Measurements from ENCODE around the gene SLC35F1. TPM values are rescaled to one million over a fixed set of nuclear protein-coding genes. Genes with fewer than 3 reads are reported as not detected.

The SLC35F1 gene
- total and polyA plus RNA-seq, 3 donors from 2014 or later = 1.4 to 1.8 (median 1.6) TPM

GRCh38 chr6:118304321-118304720 is 397.3 kb downstream of the SLC35F1 start:
- DNase-seq = no peak
- Histone ChIP-seq H3K27ac (no peak overlapping the region), H3K36me3 (ENCODE audit: low read depth, missing control alignments) (no peaks in the 10 kb centered on the region), H3K9me3 (no peaks in the 10 kb centered on the region), H3K4me3 (no peak overlapping the region), H3K4me1 (peaks cover 21% of the 10 kb centered on the region), H3K27me3 (no peaks in the 10 kb centered on the region)
- no peak for TF ChIP-seq CTCF (IDR thresholded peaks at IDR 0.05)
- 80 to 91% methylated on average over 1 of the region's 1 CpG for WGBS, 2 donors
- intact Hi-C loops (cut with DNase I; ENCODE audit: low total_unique reads) = no loop called here

DNA sequence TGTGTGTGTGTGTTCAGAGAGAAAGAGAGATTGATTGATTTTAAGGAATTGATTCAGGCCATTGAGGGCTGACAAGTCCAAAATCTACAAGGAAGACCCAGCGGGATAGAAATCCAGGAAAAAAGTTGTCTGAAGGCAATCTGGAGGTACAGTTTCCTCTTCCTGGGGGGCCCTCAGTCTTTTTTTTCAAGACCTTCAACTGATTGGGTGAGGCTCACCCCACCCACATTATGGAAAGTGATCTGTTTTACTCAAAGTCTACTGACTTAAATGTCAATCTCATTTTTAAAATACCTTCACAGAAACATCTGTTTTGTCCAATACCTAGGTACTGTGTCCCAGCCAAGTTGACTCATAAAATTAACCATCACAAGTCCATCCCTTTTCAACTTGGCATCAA is 398.0 kb downstream of the SLC35F1 start:
- no peak for DNase-seq
- Histone ChIP-seq H3K36me3 (ENCODE audit: low read depth, missing control alignments) (no peaks in the 10 kb centered on the region), H3K27ac (no peak overlapping the region), H3K4me3 (no peak overlapping the region), H3K9me3 (no peaks in the 10 kb centered on the region), H3K27me3 (no peaks in the 10 kb centered on the region), H3K4me1 (peaks cover 21% of the 10 kb centered on the region)
- TF ChIP-seq POLR2A (IDR thresholded peaks at IDR 0.05) (no peak), CTCF (IDR thresholded peaks at IDR 0.05) (no peak)
- WGBS, 2 donors = 92 to 95% methylated on average over 1 of the region's 1 CpG
- intact Hi-C loops (cut with DNase I; ENCODE audit: low total_unique reads) = no loop called here

- Histone ChIP-seq H3K4me3 (no peak overlapping the region), H3K9me3 (no peaks in the 10 kb centered on the region), H3K36me3 (ENCODE audit: low read depth, missing control alignments) (no peaks in the 10 kb centered on the region), H3K27me3 (no peaks in the 10 kb centered on the region), H3K4me1 (peaks cover 21% of the 10 kb centered on the region), H3K27ac (peak overlapping the region in 1 of 2 donors; percentile 20)
- no peak for DNase-seq
- TF ChIP-seq POLR2A (IDR thresholded peaks at IDR 0.05) = no peak
- TF ChIP-seq CTCF (IDR thresholded peaks at IDR 0.05) = no peak
- 52 to 56% methylated on average over 6 of the region's 6 CpGs for WGBS, 2 donors
- intact Hi-C loops (cut with DNase I; ENCODE audit: low total_unique reads) = no loop called here
Measured at GRCh38 chr6:118306392-118307238, 399.6 kb downstream of the SLC35F1 start.

GRCh38 chr6:118307581-118307980 is 400.5 kb downstream of the SLC35F1 start:
- H3K4me1 ChIP-seq = peaks cover 21% of the 10 kb centered on the region
- intact Hi-C loops (cut with DNase I; ENCODE audit: low total_unique reads) = no loop called here
- H3K4me3 ChIP-seq = no peak overlapping the region
- no peak overlapping the region for H3K27ac ChIP-seq
- no peaks in the 10 kb centered on the region for H3K36me3 ChIP-seq (ENCODE audit: low read depth, missing control alignments)
- H3K27me3 ChIP-seq = no peaks in the 10 kb centered on the region
- no peaks in the 10 kb centered on the region for H3K9me3 ChIP-seq
- 64 to 66% methylated on average over 8 of the region's 8 CpGs for WGBS, 2 donors
- no peak for TF ChIP-seq CTCF (IDR thresholded peaks at IDR 0.05)
- TF ChIP-seq POLR2A (IDR thresholded peaks at IDR 0.05) = no peak
- DNase-seq = no peak

All from testis (tissue), 3 donors.